ENCODE results near the gene FAM78A.

GRCh38 chr9:131318231-131319085, 42.1 kb upstream of the FAM78A start:
- TF ChIP-seq POLR2AphosphoS5 (IDR thresholded peaks at IDR 0.05; ENCODE audit: low read depth, low read length) (no peak), REST (IDR thresholded peaks at IDR 0.05; ENCODE audit: insufficient read depth in 1 of 2, low read depth in 2 of 2, low read length in 2 of 2) (no peak), TAF1 (IDR thresholded peaks at IDR 0.05; ENCODE audit: borderline replicate concordance, insufficient read depth, low read length) (no peak), SIN3A (IDR thresholded peaks at IDR 0.05; ENCODE audit: borderline replicate concordance, insufficient read depth, low read length) (no peak), FOXP2 (optimal IDR thresholded peaks at IDR 0.05; ENCODE audit: borderline replicate concordance, extremely low read depth, extremely low read length, insufficient read depth) (no peak)

Measured in PFSK-1 (cell line).